H1 (cell line): ENCODE measurements around the gene NLRC5. TPM values are rescaled to one million over a fixed set of nuclear protein-coding genes. Genes with fewer than 3 reads are reported as not detected.

Experiments used
- CTCF ChIP-seq, 3 experiments: IDR thresholded peaks; 1 replicate in 2 of 3; 2 replicates in 1 of 3; pipeline versions ENCODE4 v1.5.1 to v1.6.1; 2011; ENCODE audit warnings: low read length in 3 of 3, mild to moderate bottlenecking in 3 of 3, inconsistent platforms in 2 of 3, low read depth in 1 of 3, moderate library complexity in 1 of 3; ENCODE audit not compliant: insufficient read depth in 1 of 3; ENCODE audit errors: control extremely low read depth in 1 of 3
- GTF2F1 ChIP-seq: IDR thresholded peaks from 2 replicates; pipeline ENCODE4 v1.6.1; 2012; ENCODE audit warnings: low read depth, low read length, improper control_type of control experiment, borderline replicate concordance
- HDAC6 ChIP-seq: IDR thresholded peaks from one replicate; pipeline ENCODE4 v1.7.1; 2012; ENCODE audit warnings: low read depth, mild to moderate bottlenecking, inconsistent platforms, low read length, moderate library complexity
- SIX5 ChIP-seq: IDR thresholded peaks from 2 replicates; pipeline ENCODE4 v1.6.1; 2011; ENCODE audit warnings: mild to moderate bottlenecking, low read depth, low read length
- YY1 ChIP-seq: IDR thresholded peaks from 2 replicates; pipeline ENCODE4 v1.6.1; 2011; ENCODE audit warnings: low read depth, mild to moderate bottlenecking, low read length
- polyA plus RNA-seq, 7 experiments: library from polyadenylated mRNA; depleted of rRNA in 3 of 7; stranded (reverse) in 5 of 7; unstranded in 2 of 7; fragments of >200 nt in 5 of 7; fragments of 200-250 nt in 2 of 7; gene quantifications; 1 replicate in 5 of 7; 2 replicates in 1 of 7; 4 replicates in 1 of 7; pipeline versions ENCODE4 v1.2.1 to v1.2.3, GENCODE V29; 2011 to 2013; ENCODE audit warnings: missing spikeins in 2 of 7, mixed read lengths in 2 of 7
- total RNA-seq: library from RNA; stranded (reverse); fragmentation: NEBNext Ultra II Directional; extraction: Animal tissue kit (Norgen Biotek cat#: 25700); gene quantifications from 2 replicates; pipeline ENCODE4 v1.2.1, GENCODE V29; 2021

The NLRC5 gene
- total and polyA plus RNA-seq, 2 of the 8 experiments (the other 6 are each of a cell fraction or from before 2014, with no cell fraction given): 2.2 to 3.2 TPM

DNA sequence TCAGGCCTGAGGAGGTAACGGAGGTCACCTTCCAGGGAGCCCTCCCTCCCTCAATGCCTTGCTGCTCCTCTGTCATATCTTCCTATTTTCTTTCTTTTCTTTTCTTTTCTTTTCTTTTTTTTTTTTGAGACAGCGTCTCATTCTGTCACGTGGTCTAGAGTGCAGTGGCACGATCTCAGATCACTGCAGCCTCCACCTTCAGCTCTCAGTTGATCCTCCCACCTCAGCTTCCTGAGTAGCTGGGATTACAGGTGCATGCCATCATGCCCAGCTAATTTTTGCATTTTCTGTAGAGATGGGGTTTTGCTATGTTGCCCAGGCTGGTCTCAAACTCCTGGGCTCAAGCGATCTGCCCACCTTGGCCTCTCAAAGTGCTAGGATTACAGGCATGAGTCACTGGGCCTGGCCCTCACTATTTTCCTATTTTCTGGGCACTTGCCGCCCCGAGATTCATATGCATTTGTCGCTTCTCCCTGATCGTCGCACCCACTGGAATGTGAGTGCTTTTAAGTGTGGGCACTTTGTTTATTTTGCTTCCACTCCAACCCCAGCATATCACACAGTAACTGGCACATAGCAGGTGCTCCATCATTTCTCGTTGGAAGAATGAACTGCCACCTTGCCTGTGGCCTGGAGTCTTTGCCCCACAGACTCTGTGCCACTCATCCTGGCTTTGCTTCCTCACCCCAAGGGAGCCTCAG is 134.8 kb downstream of the NLRC5 start (continued):
- TF ChIP-seq CTCF (IDR thresholded peaks at IDR 0.05; ENCODE audit: control extremely low read depth in 1 of 3, insufficient read depth in 1 of 3, low read depth in 1 of 3, low read length in 3 of 3): no peak
- TF ChIP-seq HDAC6: no peak
- TF ChIP-seq GTF2F1: no peak
- TF ChIP-seq SIX5: no peak
- no peak for TF ChIP-seq YY1
- TF ChIP-seq, all 59 proteins: peak for 0
